A673 (cell line): Measurements from ENCODE around the gene CHAT.
A peak's percentile ranks its signal among the peaks of the same experiment; 100 is the strongest.

ENCODE experiments used
- CTCF ChIP-seq: fragments of 300-800, 200-600 bp; sonication (generic); conservative IDR thresholded peaks from 2 replicates; pipeline ENCODE4 v1.5.1; 2017; ENCODE audit warnings: low read depth, mild to moderate bottlenecking, antibody characterized with exemption, low read length, moderate library complexity, mixed read lengths
- EZH2 ChIP-seq: fragments of 200-600 bp; sonication (generic); IDR thresholded peaks from 2 replicates; pipeline ENCODE4 v1.6.1; 2017; ENCODE audit warnings: borderline replicate concordance, low read depth, mild to moderate bottlenecking, mixed read lengths, antibody characterized with exemption, low read length; ENCODE audit not compliant: poor library complexity, severe bottlenecking

- TF ChIP-seq CTCF (0 out of 2 replicates have a peak, but pooled peaks have one; percentile 19), EZH2 (no peak)
These were observed 87.2 kb downstream of the CHAT start for GRCh38 chr10:49700997-49701396.
